Spleen (tissue), 11 donors: ENCODE measurements around the gene KRTAP13-3. TPM values are rescaled to one million over a fixed set of nuclear protein-coding genes. Genes with fewer than 3 reads are reported as not detected.

Experiments
- DNase-seq: peaks from one replicate; pipeline ENCODE4 v3.0.0-alpha.2; 2020
- H3K27ac ChIP-seq, 8 donors: fragments of 200-600 bp; sonication (generic) in 7 of 8; 1 replicate in 4 of 8; 2 replicates in 4 of 8; pipeline versions ENCODE4 v1.5.0 to v1.8.0; 2016 to 2021; ENCODE audit warnings: inconsistent platforms in 4 of 8, mild to moderate bottlenecking in 4 of 8, moderate library complexity in 1 of 8
- H3K27me3 ChIP-seq, 7 donors: fragments of 200-600 bp; sonication (generic) in 6 of 7; replicated peaks in 1 of 7; 1 replicate in 4 of 7; 2 replicates in 3 of 7; pipeline versions ENCODE4 v1.5.0 to v1.8.0; 2016 to 2021; ENCODE audit warnings: inconsistent platforms in 3 of 7, mild to moderate bottlenecking in 1 of 7
- H3K36me3 ChIP-seq, 6 donors: fragments of 200-600 bp; sonication (generic) in 5 of 6; 1 replicate in 4 of 6; 2 replicates in 2 of 6; pipeline versions ENCODE4 v1.5.0 to v1.8.0; 2016 to 2021; ENCODE audit warnings: inconsistent platforms in 2 of 6
- H3K4me1 ChIP-seq, 6 donors: fragments of 200-600 bp; sonication (generic) in 5 of 6; 1 replicate in 3 of 6; 2 replicates in 3 of 6; pipeline versions ENCODE4 v1.5.0 to v1.8.0; 2016 to 2021; ENCODE audit warnings: inconsistent platforms in 3 of 6
- H3K4me3 ChIP-seq, 8 donors: fragments of 200-600 bp; sonication (generic) in 7 of 8; 1 replicate in 4 of 8; 2 replicates in 4 of 8; pipeline versions ENCODE4 v1.5.0 to v1.8.0; 2016 to 2021; ENCODE audit warnings: inconsistent platforms in 4 of 8, mild to moderate bottlenecking in 4 of 8, moderate library complexity in 2 of 8
- H3K9me3 ChIP-seq, 8 donors: fragments of 200-600 bp; sonication (generic) in 7 of 8; 1 replicate in 4 of 8; 2 replicates in 4 of 8; pipeline versions ENCODE4 v1.5.0 to v1.8.0; 2016 to 2021; ENCODE audit warnings: inconsistent platforms in 4 of 8
- CTCF ChIP-seq, 11 experiments: fragments of 200-600 bp in 7 of 11; fragments of 450-650 bp in 4 of 11; sonication (generic) in 4 of 11; IDR thresholded peaks in 8 of 11; conservative IDR thresholded peaks in 3 of 11; 1 replicate in 7 of 11; 2 replicates in 4 of 11; pipeline versions ENCODE4 v1.4.0 to v1.8.0; 2016 to 2021; ENCODE audit warnings: antibody characterized with exemption in 11 of 11, inconsistent platforms in 4 of 11, mild to moderate bottlenecking in 1 of 11
- POLR2A ChIP-seq, 3 donors: fragments of 450-650 bp; IDR thresholded peaks; one replicate each; pipeline ENCODE4 v1.5.1; 2017; ENCODE audit warnings: antibody characterized with exemption in 3 of 3, mild to moderate bottlenecking in 1 of 3
- POLR2AphosphoS5 ChIP-seq, 3 donors: sonication (generic); formaldehyde crosslinking; IDR thresholded peaks; one replicate each; pipeline ENCODE4 v1.5.1; 2017; ENCODE audit warnings: antibody characterized with exemption in 3 of 3
- WGBS, 5 donors: extraction: QIAGEN DNeasy Blood & Tissue Kit in 3 of 5; methylation state at CpG; one replicate each; pipeline versions ENCODE4 v1.1.5 to v1.1.7; 2013 to 2018; 5-methylcytosine and 5-hydroxymethylcytosine counted together
- intact Hi-C: fragments of 100-400 bp; cut with DNase I; formaldehyde crosslinking; loops from one replicate; pipeline ENCODE4 v1.15.0; 2023; ENCODE audit warnings: low total_unique reads
- polyA plus RNA-seq, 3 donors: library from polyadenylated mRNA; stranded (reverse); fragments of 200-250 nt; gene quantifications; one replicate each; pipeline ENCODE4 v1.2.1, GENCODE V29; 2013
- total RNA-seq, 7 donors: library from RNA; depleted of rRNA in 3 of 7; stranded (reverse); fragments of >200 nt in 3 of 7; fragmentation: NEBNext Ultra II Directional in 4 of 7; extraction: Animal tissue kit (Norgen Biotek cat#: 25700) in 4 of 7; gene quantifications; one replicate each; pipeline versions ENCODE4 v1.1.0 to v1.2.1, GENCODE V29; 2016 to 2021
- donor health status: healthy with polysubstance abuse.
- donor health status: DM: no; HTN: no; CAD: no; lungs with moderate emphysema.
- donor health status: DM: no; HTN: no; CAD: no.
- donor health status: Bipolar disorder and iron deficiency.
- donor health status: healthy.
- donor health status: DM: no; HTN: no; CAD: no.
- donor health status: DM: yes; HTN: yes; CAD: no.

The KRTAP13-3 gene
- total and polyA plus RNA-seq, 10 donors, result not detected

- Histone ChIP-seq H3K4me1 (no peaks in the 10 kb centered on the region), H3K27ac (no peak overlapping the region), H3K4me3 (no peak overlapping the region), H3K27me3 (no peaks in the 10 kb centered on the region), H3K36me3 (no peaks in the 10 kb centered on the region), H3K9me3 (no peaks in the 10 kb centered on the region)
- WGBS, 5 donors, result 79 to 86% (median 79%) methylated on average over 3 of the region's 3 CpGs
- intact Hi-C loops, result no loop called here
- TF ChIP-seq CTCF (IDR thresholded peaks at IDR 0.05 in 8 of 11, conservative IDR thresholded peaks at IDR 0.05 in 3 of 11), result no peak
- no peak for DNase-seq
Measured at GRCh38 chr21:30437010-30437565, 11.4 kb upstream of the KRTAP13-3 start.

GRCh38 chr21:30434033-30434631 lies 8.4 kb upstream of the KRTAP13-3 start:
- Histone ChIP-seq H3K4me3 (no peak overlapping the region), H3K36me3 (no peaks in the 10 kb centered on the region), H3K4me1 (no peaks in the 10 kb centered on the region), H3K27ac (no peak overlapping the region), H3K9me3 (no peaks in the 10 kb centered on the region), H3K27me3 (no peaks in the 10 kb centered on the region)
- TF ChIP-seq POLR2AphosphoS5 (IDR thresholded peaks at IDR 0.05) (no peak), CTCF (IDR thresholded peaks at IDR 0.05 in 8 of 11, conservative IDR thresholded peaks at IDR 0.05 in 3 of 11) (peak in 5 of 11 experiments; percentile 35 to 56 (median 46))
- no peak for DNase-seq
- intact Hi-C loops, result no loop called here
- WGBS, 5 donors, result 35 to 49% (median 39%) methylated on average over 10 of the region's 10 CpGs

GRCh38 chr21:30430170-30430655 lies 4.5 kb upstream of the KRTAP13-3 start, which contains the start of gene KRTAP13-4:
TSS of gene KRTAP13-4 (plus strand) at chr21:30430220. CDS start at chr21:30430276, 56 bp downstream.
- 69 to 82% (median 74%) methylated on average over 9 of the region's 9 CpGs for WGBS, 5 donors
- Histone ChIP-seq H3K36me3 (no peaks in the 10 kb centered on the region), H3K9me3 (no peaks in the 10 kb centered on the region), H3K4me1 (no peaks in the 10 kb centered on the region), H3K27ac (no peak within 1 kb of the TSS), H3K4me3 (no peak within 1 kb of the TSS), H3K27me3 (no peaks in the 10 kb centered on the region)
- DNase-seq, result no peak
- intact Hi-C loops, result no loop called here
- TF ChIP-seq POLR2AphosphoS5 (IDR thresholded peaks at IDR 0.05) (no peak), POLR2A (IDR thresholded peaks at IDR 0.05) (no peak), CTCF (IDR thresholded peaks at IDR 0.05 in 8 of 11, conservative IDR thresholded peaks at IDR 0.05 in 3 of 11) (no peak)

GRCh38 chr21:30426731-30427130 lies 1.0 kb upstream of the KRTAP13-3 start:
- Histone ChIP-seq H3K27ac (no peak overlapping the region), H3K4me1 (no peaks in the 10 kb centered on the region), H3K4me3 (no peak overlapping the region), H3K9me3 (no peaks in the 10 kb centered on the region), H3K36me3 (no peaks in the 10 kb centered on the region), H3K27me3 (no peaks in the 10 kb centered on the region)
- intact Hi-C loops, result no loop called here
- TF ChIP-seq POLR2A (IDR thresholded peaks at IDR 0.05) (no peak), CTCF (IDR thresholded peaks at IDR 0.05 in 8 of 11, conservative IDR thresholded peaks at IDR 0.05 in 3 of 11) (no peak), POLR2AphosphoS5 (IDR thresholded peaks at IDR 0.05) (no peak)
- no peak for DNase-seq
- WGBS, 5 donors, result 60 to 72% (median 69%) methylated on average over 3 of the region's 3 CpGs
